HG02981 (cell line): Measurements from ENCODE around the gene M1AP.
"Not testable (repeated sequence)": the region's sequence is repeated elsewhere in the genome, so short reads cannot be mapped to it uniquely, and the experiment has no call there.

Experiments used
- ATAC-seq: cut with Tn5 transposase; IDR thresholded peaks from one replicate; pipeline ENCODE4 v1.9.1; 2021; ENCODE audit warnings: mild to moderate bottlenecking, moderate library complexity; ENCODE audit not compliant: unreplicated experiment

Gene M1AP

GRCh38 chr2:74569686-74570085, 78.4 kb downstream of the M1AP start:
- ATAC-seq: no peak

GRCh38 chr2:74567881-74568280, 80.2 kb downstream of the M1AP start:
- no peak for ATAC-seq

GRCh38 chr2:74566754-74567085, 81.4 kb downstream of the M1AP start:
- ATAC-seq: no peak

GRCh38 chr2:74566076-74566753, 81.9 kb downstream of the M1AP start:
- no peak for ATAC-seq

GRCh38 chr2:74564222-74564621, 83.9 kb downstream of the M1AP start:
- ATAC-seq: no peak

- no peak for ATAC-seq
Observed at GRCh38 chr2:74562126-74562775, 85.9 kb downstream of the M1AP start.

- not testable (repeated sequence) for ATAC-seq
Observed at GRCh38 chr2:74561022-74561421, 87.1 kb downstream of the M1AP start.

- ATAC-seq: no peak
Observed at GRCh38 chr2:74560591-74560990, 87.5 kb downstream of the M1AP start.

GRCh38 chr2:74559912-74560311, 88.2 kb downstream of the M1AP start:
- ATAC-seq: no peak

- no peak for ATAC-seq
Observed at GRCh38 chr2:74558284-74559230, 89.6 kb downstream of the M1AP start.

GRCh38 chr2:74556831-74557370, 91.2 kb downstream of the M1AP start:
- no peak for ATAC-seq

GRCh38 chr2:74556159-74556558, 92.0 kb downstream of the M1AP start:
- no peak for ATAC-seq

GRCh38 chr2:74555610-74556103, 92.5 kb downstream of the M1AP start:
- ATAC-seq: no peak

- ATAC-seq: peak; percentile 30
Observed at GRCh38 chr2:74554820-74555531, 93.2 kb downstream of the M1AP start.

GRCh38 chr2:74553892-74554819, 94.0 kb downstream of the M1AP start, which contains the start of the genes DOK1 and LOXL3:
Gene DOK1, plus strand, starts transcription at chr2:74554720. Its CDS starts 35 bp downstream, at chr2:74554755.
Gene LOXL3, minus strand, starts transcription at chr2:74553942. Its CDS starts 1,308 bp downstream, at chr2:74552634.
- ATAC-seq: peak; percentile 40

GRCh38 chr2:74552914-74553811, 95.0 kb downstream of the M1AP start:
- ATAC-seq: no peak

- no peak for ATAC-seq
Observed at GRCh38 chr2:74551942-74552913, 95.9 kb downstream of the M1AP start.
